HG02973 (cell line): Measurements from ENCODE around the gene CHD2.
A peak's percentile ranks its signal among the peaks of the same experiment; 100 is the strongest.
"Not testable (repeated sequence)": the region's sequence is repeated elsewhere in the genome, so short reads cannot be mapped to it uniquely, and the experiment has no call there.

Experiments used
- ATAC-seq: cut with Tn5 transposase; IDR thresholded peaks from one replicate; pipeline ENCODE4 v1.9.1; 2021; ENCODE audit warnings: moderate library complexity; ENCODE audit not compliant: unreplicated experiment

CHD2 gene

GRCh38 chr15:92904722-92905571 lies 4.8 kb downstream of the CHD2 start:
- ATAC-seq: no peak

GRCh38 chr15:92906020-92906419 lies 5.9 kb downstream of the CHD2 start:
- no peak for ATAC-seq

GRCh38 chr15:92906563-92907081 lies 6.5 kb downstream of the CHD2 start:
- ATAC-seq: no peak

- no peak for ATAC-seq
These were observed 7.1 kb downstream of the CHD2 start for GRCh38 chr15:92907229-92907628.

- no peak for ATAC-seq
These were observed 8.0 kb downstream of the CHD2 start for GRCh38 chr15:92907896-92908712.

- no peak for ATAC-seq
These were observed 8.6 kb downstream of the CHD2 start for GRCh38 chr15:92908713-92909057.

- no peak for ATAC-seq
These were observed 9.1 kb downstream of the CHD2 start for GRCh38 chr15:92909136-92909781.

- no peak for ATAC-seq
These were observed 10.3 kb downstream of the CHD2 start for GRCh38 chr15:92910451-92910850.

- no peak for ATAC-seq
These were observed 14.0 kb downstream of the CHD2 start for GRCh38 chr15:92914103-92914499.

GRCh38 chr15:92914768-92915221 lies 14.7 kb downstream of the CHD2 start:
- ATAC-seq: peak; percentile 47

- ATAC-seq: no peak
These were observed 15.8 kb downstream of the CHD2 start for GRCh38 chr15:92915766-92916435.

- ATAC-seq: peak; percentile 34
These were observed 17.7 kb downstream of the CHD2 start for GRCh38 chr15:92917598-92918407.

GRCh38 chr15:92918881-92919280 lies 18.8 kb downstream of the CHD2 start:
- not testable (repeated sequence) for ATAC-seq

- ATAC-seq: no peak
These were observed 20.6 kb downstream of the CHD2 start for GRCh38 chr15:92920595-92921161.

- no peak for ATAC-seq
These were observed 21.3 kb downstream of the CHD2 start for GRCh38 chr15:92921215-92922131.

GRCh38 chr15:92922418-92923002 lies 22.4 kb downstream of the CHD2 start:
- peak; percentile 37 for ATAC-seq

- no peak for ATAC-seq
These were observed 24.1 kb downstream of the CHD2 start for GRCh38 chr15:92924216-92924615.

- ATAC-seq: no peak
These were observed 25.3 kb downstream of the CHD2 start for GRCh38 chr15:92925454-92925853.
